GM12878 (cell line): Measurements from ENCODE around the gene ABCA2.

Experiments used
- ASH2L ChIP-seq: fragments of 300-600, 200-600 bp; sonication (generic); IDR thresholded peaks from 2 replicates; pipeline ENCODE4 v1.6.1; 2017; ENCODE audit warnings: low read depth, mild to moderate bottlenecking, borderline replicate concordance
- BACH1 ChIP-seq: fragments of 450-650 bp; IDR thresholded peaks from 2 replicates; pipeline ENCODE4 v1.6.1; 2017; ENCODE audit warnings: mild to moderate bottlenecking, borderline replicate concordance
- BCL11A ChIP-seq: IDR thresholded peaks from 2 replicates; pipeline ENCODE4 v1.6.1; 2011; ENCODE audit warnings: low read depth, low read length
- FOXK2 ChIP-seq: fragments of 450-650 bp; IDR thresholded peaks from 2 replicates; pipeline ENCODE4 v1.6.1; 2017; ENCODE audit warnings: mild to moderate bottlenecking, moderate library complexity
- POLR2A ChIP-seq: IDR thresholded peaks from 2 replicates; pipeline ENCODE4 v1.6.1; 2011; ENCODE audit warnings: low read depth, mild to moderate bottlenecking, low read length
- POU2F2 ChIP-seq: IDR thresholded peaks from 3 replicates; pipeline ENCODE4 v1.6.1; 2011; ENCODE audit warnings: low read depth, mild to moderate bottlenecking, low read length, borderline replicate concordance
- RAD21 ChIP-seq: IDR thresholded peaks from 2 replicates; pipeline ENCODE4 v1.6.1; 2011; ENCODE audit warnings: mild to moderate bottlenecking, low read depth, low read length, moderate library complexity; ENCODE audit not compliant: insufficient read depth
- TF ChIP-seq, protein P1 (sequence below): IDR thresholded peaks from 2 replicates; pipeline ENCODE4 v1.6.1; 2011; ENCODE audit warnings: low read depth, low read length, improper control_type of control experiment, borderline replicate concordance
- TF ChIP-seq, protein P2 (sequence below): IDR thresholded peaks from 2 replicates; pipeline ENCODE4 v1.6.1; 2011; ENCODE audit warnings: low read depth, mild to moderate bottlenecking, low read length, moderate library complexity, borderline replicate concordance; ENCODE audit errors: extremely low read depth
- TF ChIP-seq, protein P3 (sequence below), 3 experiments: IDR thresholded peaks in 2 of 3; conservative IDR thresholded peaks in 1 of 3; 2 replicates each; pipeline ENCODE4 v1.5.1; 2011; ENCODE audit warnings: low read depth in 3 of 3, low read length in 3 of 3, mild to moderate bottlenecking in 3 of 3, control low read depth in 2 of 3, moderate library complexity in 2 of 3, inconsistent platforms in 1 of 3, mixed read lengths in 1 of 3; ENCODE audit not compliant: control insufficient read depth in 2 of 3, insufficient read depth in 1 of 3; ENCODE audit errors: extremely low read depth in 1 of 3

DNA sequence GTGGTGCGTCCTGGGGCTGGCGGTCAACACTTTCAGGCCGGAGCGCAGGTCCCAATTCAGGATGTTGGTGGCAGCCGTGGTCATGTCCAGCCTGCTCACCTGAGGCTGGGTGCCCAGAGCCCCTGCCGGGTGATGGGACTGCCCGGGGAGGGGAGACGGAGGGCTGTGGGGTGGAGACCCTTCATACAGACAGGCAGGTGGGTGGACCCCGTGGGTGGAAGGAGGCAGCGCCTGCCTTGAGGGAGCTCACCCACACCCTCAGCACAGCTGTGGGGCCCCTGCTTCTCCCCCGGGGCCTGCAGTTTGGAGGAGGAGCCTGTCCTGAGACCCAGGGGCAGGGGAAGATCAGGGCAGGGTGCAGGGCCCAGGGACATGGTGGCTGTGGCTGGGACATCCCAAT is 57.7 kb downstream of the ABCA2 start:
- TF ChIP-seq BACH1: no peak
- TF ChIP-seq, protein P1, sequence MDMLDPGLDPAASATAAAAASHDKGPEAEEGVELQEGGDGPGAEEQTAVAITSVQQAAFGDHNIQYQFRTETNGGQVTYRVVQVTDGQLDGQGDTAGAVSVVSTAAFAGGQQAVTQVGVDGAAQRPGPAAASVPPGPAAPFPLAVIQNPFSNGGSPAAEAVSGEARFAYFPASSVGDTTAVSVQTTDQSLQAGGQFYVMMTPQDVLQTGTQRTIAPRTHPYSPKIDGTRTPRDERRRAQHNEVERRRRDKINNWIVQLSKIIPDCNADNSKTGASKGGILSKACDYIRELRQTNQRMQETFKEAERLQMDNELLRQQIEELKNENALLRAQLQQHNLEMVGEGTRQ: no peak
- no peak for TF ChIP-seq POLR2A
- TF ChIP-seq BCL11A: no peak
- TF ChIP-seq, protein P2, sequence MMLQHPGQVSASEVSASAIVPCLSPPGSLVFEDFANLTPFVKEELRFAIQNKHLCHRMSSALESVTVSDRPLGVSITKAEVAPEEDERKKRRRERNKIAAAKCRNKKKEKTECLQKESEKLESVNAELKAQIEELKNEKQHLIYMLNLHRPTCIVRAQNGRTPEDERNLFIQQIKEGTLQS: no peak
- no peak for TF ChIP-seq POU2F2
- no peak for TF ChIP-seq ASH2L
- no peak for TF ChIP-seq RAD21
- TF ChIP-seq FOXK2: no peak
- TF ChIP-seq, protein P3, sequence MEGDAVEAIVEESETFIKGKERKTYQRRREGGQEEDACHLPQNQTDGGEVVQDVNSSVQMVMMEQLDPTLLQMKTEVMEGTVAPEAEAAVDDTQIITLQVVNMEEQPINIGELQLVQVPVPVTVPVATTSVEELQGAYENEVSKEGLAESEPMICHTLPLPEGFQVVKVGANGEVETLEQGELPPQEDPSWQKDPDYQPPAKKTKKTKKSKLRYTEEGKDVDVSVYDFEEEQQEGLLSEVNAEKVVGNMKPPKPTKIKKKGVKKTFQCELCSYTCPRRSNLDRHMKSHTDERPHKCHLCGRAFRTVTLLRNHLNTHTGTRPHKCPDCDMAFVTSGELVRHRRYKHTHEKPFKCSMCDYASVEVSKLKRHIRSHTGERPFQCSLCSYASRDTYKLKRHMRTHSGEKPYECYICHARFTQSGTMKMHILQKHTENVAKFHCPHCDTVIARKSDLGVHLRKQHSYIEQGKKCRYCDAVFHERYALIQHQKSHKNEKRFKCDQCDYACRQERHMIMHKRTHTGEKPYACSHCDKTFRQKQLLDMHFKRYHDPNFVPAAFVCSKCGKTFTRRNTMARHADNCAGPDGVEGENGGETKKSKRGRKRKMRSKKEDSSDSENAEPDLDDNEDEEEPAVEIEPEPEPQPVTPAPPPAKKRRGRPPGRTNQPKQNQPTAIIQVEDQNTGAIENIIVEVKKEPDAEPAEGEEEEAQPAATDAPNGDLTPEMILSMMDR (IDR thresholded peaks at IDR 0.05 in 2 of 3, conservative IDR thresholded peaks at IDR 0.05 in 1 of 3; ENCODE audit: control insufficient read depth in 2 of 3, extremely low read depth in 1 of 3, insufficient read depth in 1 of 3, low read depth in 3 of 3, low read length in 3 of 3): no peak
